Central memory CD4-positive, alpha-beta T cell (primary cell): Measurements from ENCODE around the gene VN1R4.
"Not testable (repeated sequence)": the region's sequence is repeated elsewhere in the genome, so short reads cannot be mapped to it uniquely, and the experiment has no call there.

Experiments
- DNase-seq: peaks from one replicate; pipeline ENCODE4 v3.0.0; 2022
- total RNA-seq, 3 experiments: gene quantifications; one replicate each; lab custom pipeline; 2026; lab: John Stamatoyannopoulos, UW

The VN1R4 gene, protein sequence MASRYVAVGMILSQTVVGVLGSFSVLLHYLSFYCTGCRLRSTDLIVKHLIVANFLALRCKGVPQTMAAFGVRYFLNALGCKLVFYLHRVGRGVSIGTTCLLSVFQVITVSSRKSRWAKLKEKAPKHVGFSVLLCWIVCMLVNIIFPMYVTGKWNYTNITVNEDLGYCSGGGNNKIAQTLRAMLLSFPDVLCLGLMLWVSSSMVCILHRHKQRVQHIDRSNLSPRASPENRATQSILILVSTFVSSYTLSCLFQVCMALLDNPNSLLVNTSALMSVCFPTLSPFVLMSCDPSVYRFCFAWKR
- 0 reads per million in 3 experiments for total RNA-seq

DNA sequence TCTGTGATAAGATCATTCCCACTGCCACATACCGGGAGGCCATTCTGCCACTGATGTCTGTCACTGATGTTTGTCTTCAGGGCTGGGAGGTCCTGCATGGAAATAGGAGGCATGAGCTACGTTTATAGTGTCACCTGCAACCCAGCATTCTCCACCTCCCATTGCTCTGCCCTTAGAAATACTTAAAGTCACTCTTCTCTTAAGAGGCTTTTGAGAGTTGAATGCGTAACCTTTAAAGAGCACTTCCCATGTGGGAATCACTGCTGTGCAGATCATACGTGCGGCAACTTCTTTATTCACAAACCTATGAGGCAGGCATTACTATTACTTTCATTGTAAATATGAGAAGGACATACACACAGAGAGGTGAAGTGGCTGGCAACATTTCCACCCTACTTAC lies at the start of gene VN1R4:
Gene VN1R4 (minus strand): TSS at position 101 of the 400 bp plus-strand sequence. CDS start 58 bp downstream, at position 43.
- DNase-seq: not testable (repeated sequence)

DNA sequence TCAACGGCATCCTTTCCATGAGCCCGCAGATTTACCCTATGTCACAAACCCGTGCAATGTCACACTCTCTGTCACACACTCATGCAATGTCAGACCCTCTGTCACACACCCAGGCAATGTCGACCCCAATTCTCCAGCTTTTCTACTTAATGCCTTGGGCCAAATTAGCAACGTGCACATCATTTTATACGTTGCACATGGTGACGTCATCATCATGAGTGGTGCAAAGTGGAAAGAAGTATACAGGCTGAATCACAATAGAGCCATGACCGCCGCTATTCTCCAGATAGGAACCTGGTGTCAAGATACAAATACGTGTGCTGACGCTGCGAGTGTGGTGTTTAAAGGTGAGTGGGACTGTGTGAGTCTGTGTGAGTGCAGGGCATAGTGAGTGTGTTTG lies 44.4 kb upstream of the VN1R4 start:
- DNase-seq: no peak

GRCh38 chr19:53311044-53311443 lies 43.5 kb upstream of the VN1R4 start:
- DNase-seq: no peak

DNA sequence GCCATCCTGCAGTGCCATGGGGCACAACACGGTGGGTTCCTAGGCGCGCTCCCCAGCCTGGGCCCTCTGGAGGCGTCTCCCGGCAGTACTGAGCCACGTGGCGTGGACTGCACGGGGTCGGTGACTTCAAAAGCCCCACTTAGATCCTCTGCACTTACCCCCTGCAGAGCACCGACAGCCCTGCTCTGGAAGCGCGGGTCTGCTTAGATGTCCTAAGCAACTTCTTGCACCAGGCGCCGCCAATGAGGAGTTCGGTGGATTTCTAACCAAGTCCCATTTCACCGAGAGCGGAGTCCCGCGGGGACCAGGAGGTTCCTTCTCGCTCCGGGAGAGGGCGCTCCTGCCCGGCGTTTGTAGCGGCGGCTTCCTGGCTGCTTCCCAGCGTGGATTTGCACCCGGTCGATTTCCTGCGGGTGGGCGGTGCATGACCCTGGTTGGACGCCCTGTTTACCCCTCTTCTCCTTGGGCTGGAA lies 40.9 kb upstream of the VN1R4 start:
- no peak for DNase-seq

DNA sequence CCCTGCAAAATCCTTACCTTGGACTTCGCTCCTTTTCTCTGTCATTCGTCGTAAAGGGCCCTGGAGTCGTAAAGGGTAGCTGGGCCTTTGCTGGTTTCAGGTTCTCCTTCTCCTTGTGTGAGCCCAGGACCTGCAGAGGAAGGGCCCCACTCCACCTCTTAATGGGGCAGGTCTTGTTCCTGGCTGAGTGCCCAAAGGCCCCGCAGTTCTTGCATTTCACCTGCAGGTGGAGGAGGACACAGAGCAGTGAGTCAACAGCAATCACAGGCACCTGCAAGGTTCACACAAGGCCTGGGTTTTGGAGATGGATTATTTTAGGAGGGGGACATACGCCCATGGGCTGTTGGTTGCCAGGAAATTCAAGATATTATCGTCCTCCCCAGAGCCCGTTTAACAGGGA lies 33.8 kb upstream of the VN1R4 start:
- DNase-seq: not testable (repeated sequence)

- DNase-seq: no peak
Observed at GRCh38 chr19:53294786-53295441, 27.4 kb upstream of the VN1R4 start.

- DNase-seq: no peak
Observed at GRCh38 chr19:53290758-53291549, 23.4 kb upstream of the VN1R4 start.

DNA sequence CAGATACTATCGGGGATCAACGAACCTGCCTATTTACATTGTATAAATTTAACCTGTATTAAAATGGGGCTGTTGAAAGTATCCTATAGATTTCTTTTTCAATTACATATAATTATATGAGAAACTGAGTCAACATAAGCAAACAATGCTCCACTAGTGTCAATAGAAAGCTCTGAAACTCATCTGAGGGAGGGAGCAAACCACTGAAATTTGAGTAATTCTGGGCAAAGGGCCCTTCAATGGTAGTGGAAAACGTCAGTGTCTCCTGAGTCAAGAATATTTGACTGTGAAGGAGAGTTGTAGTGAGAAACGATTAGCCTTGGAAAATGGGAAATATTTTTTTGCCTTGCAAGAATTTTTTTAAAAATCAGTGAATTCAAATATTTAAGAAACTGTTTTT lies 17.6 kb upstream of the VN1R4 start:
- no peak for DNase-seq

GRCh38 chr19:53281947-53282346 lies 14.4 kb upstream of the VN1R4 start:
- DNase-seq: not testable (repeated sequence)

DNA sequence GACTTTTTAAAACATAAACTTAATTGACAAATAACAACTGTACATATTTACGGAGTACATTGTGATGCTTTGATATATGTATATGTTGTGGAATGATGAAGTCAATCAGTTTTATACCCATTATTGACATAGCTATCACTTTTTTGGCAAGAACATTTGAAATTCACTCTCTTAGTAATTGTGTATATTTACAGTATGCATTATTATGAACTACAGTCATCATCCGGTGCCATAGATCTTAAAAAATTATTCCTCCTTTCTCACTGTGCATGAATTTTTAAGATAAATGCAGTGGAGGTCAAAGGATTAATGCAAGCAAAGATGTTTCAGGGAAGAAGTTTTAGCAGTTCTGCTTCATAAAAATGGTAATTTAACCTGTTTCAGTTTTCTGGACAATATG lies 8.0 kb upstream of the VN1R4 start:
- no peak for DNase-seq

- DNase-seq: no peak
Observed at GRCh38 chr19:53272044-53272443, 4.5 kb upstream of the VN1R4 start.

GRCh38 chr19:53269861-53270260 lies 2.3 kb upstream of the VN1R4 start:
- not testable (repeated sequence) for DNase-seq

- DNase-seq: not testable (repeated sequence)
Observed at GRCh38 chr19:53257715-53258342, 9.7 kb downstream of the VN1R4 start, which contains the start of gene VN1R2. TSS of gene VN1R2 (plus strand) at chr19:53258292. CDS start at chr19:53258376, 84 bp downstream.

GRCh38 chr19:53254411-53255341 lies 12.8 kb downstream of the VN1R4 start, which contains the start of gene ZNF677:
TSS of gene ZNF677 (minus strand) at chr19:53254873. CDS start at chr19:53251550, 3,323 bp downstream.
- peak; percentile 74 for DNase-seq

- DNase-seq: no peak
Observed at GRCh38 chr19:53246498-53246897, 21.0 kb downstream of the VN1R4 start.

- DNase-seq: no peak
Observed at GRCh38 chr19:53237114-53237777, 30.3 kb downstream of the VN1R4 start.

- no peak for DNase-seq
Observed at GRCh38 chr19:53224606-53225005, 42.9 kb downstream of the VN1R4 start.

DNA sequence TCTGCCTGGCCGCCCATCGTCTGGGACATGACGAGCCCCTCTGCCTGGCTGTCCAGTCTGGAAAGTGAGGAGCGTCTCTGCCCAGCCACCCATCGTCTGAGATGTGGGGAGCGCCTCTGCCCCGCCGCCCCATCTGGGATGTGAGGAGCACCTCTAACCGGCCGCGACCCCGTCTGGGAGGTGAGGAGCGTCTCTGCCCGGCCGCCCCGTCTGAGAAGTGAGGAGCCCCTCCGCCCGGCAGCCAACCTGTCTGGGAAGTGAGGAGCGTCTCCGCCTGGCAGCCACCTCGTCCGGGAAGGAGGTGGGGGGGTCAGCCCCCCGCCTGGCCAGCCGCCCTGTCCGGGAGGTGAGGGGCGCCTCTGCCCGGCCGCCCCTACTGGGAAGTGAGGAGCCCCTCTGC lies 44.8 kb downstream of the VN1R4 start:
- not testable (repeated sequence) for DNase-seq
